A549 (cell line): ENCODE data around the gene CAV2. TPM values are rescaled to one million over a fixed set of nuclear protein-coding genes. Genes with fewer than 3 reads are reported as not detected.
A peak's percentile ranks its signal among the peaks of the same experiment; 100 is the strongest.

ENCODE experiments used
- ATAC-seq, 2 experiments: fragments of 200-7000 bp in 1 of 2; fragments of >200 bp in 1 of 2; cut with Nextera tagmentation in 1 of 2; cut with Tn5 transposase in 1 of 2; 3 replicates each; pipeline versions ENCODE4 v1.8.0 to v1.9.1; 2018 to 2020; ENCODE audit warnings: mild to moderate bottlenecking in 1 of 2, moderate library complexity in 1 of 2
- CTCF ChIA-PET: fragments of 300-600 bp; sonication (Branson Sonifier 250); formaldehyde crosslinking; extraction: SDS; loops from one replicate; lab custom pipeline; 2021; ENCODE audit warnings: antibody characterized with exemption, inconsistent platforms; lab: Yijun Ruan, JAX
- POLR2A ChIA-PET: fragments of 350-600 bp; formaldehyde crosslinking; extraction: SDS; loops from one replicate; lab custom pipeline; 2021; ENCODE audit warnings: antibody characterized with exemption, inconsistent platforms; lab: Yijun Ruan, JAX
- DNase-seq, 2 experiments: peaks; one replicate each; pipeline versions ENCODE4 v3.0.0 to v3.0.0-alpha.2; 2011 to 2016; ENCODE audit warnings: low read depth in 1 of 2, low spot score in 1 of 2
- FAIRE-seq: peaks from 2 replicates; lab custom pipeline; 2011; peaks lifted over from hg19 to GRCh38; lab: Jason Lieb, UNC
- H3K27ac ChIP-seq, 2 experiments: fragments of >200 bp; sonication (Bioruptor Twin); formaldehyde crosslinking; 3 replicates each; pipeline ENCODE4 v1.5.1; 2016 to 2017
- H3K4me1 ChIP-seq: fragments of >200 bp; sonication (Bioruptor Twin); formaldehyde crosslinking; 3 replicates; pipeline ENCODE4 v1.6.1; 2016
- H3K4me2 ChIP-seq: fragments of >200 bp; sonication (Bioruptor Twin); formaldehyde crosslinking; 3 replicates; pipeline ENCODE4 v1.6.1; 2016
- H3K4me3 ChIP-seq: fragments of >200 bp; sonication (Bioruptor Twin); formaldehyde crosslinking; 3 replicates; pipeline ENCODE4 v1.5.1; 2016
- H3K9me3 ChIP-seq: fragments of >200 bp; sonication (Bioruptor Twin); formaldehyde crosslinking; 3 replicates; pipeline ENCODE4 v1.6.1; 2016
- CBX8 ChIP-seq: fragments of 200-600 bp; sonication (generic); IDR thresholded peaks from 2 replicates; pipeline ENCODE4 v1.6.1; 2016
- FOXS1 ChIP-seq: fragments of 250-450 bp; sonication (Bioruptor Pico); IDR thresholded peaks from 2 replicates; pipeline ENCODE4 v1.5.0; 2020; ENCODE audit warnings: mild to moderate bottlenecking, moderate library complexity
- GATA3 ChIP-seq: IDR thresholded peaks from 2 replicates; pipeline ENCODE4 v1.6.1; 2012; ENCODE audit warnings: borderline replicate concordance
- HEYL ChIP-seq: fragments of 250-450 bp; sonication (Bioruptor Pico); IDR thresholded peaks from 2 replicates; pipeline ENCODE4 v1.8.0; 2021; ENCODE audit warnings: mild to moderate bottlenecking, moderate library complexity
- JUN ChIP-seq, 2 experiments: fragments of >200 bp; sonication (Bioruptor Twin); formaldehyde crosslinking; IDR thresholded peaks; 2 replicates in 1 of 2; 3 replicates in 1 of 2; pipeline ENCODE4 v1.6.1; 2016 to 2017
- JUNB ChIP-seq: fragments of >200 bp; sonication (Bioruptor Twin); formaldehyde crosslinking; IDR thresholded peaks from 2 replicates; pipeline ENCODE4 v1.6.1; 2016
- KDM5A ChIP-seq: fragments of 200-600 bp; sonication (generic); IDR thresholded peaks from 2 replicates; pipeline ENCODE4 v1.6.1; 2016; ENCODE audit warnings: antibody characterized with exemption, mild to moderate bottlenecking
- MYC ChIP-seq: IDR thresholded peaks from 2 replicates; pipeline ENCODE4 v1.6.1; 2012; ENCODE audit warnings: mild to moderate bottlenecking, inconsistent platforms, low read length, improper control_type of control experiment, borderline replicate concordance
- NR3C1 ChIP-seq: fragments of >200 bp; sonication (Bioruptor Twin); formaldehyde crosslinking; IDR thresholded peaks from 3 replicates; pipeline ENCODE4 v1.6.1; 2017
- RAD21 ChIP-seq, 2 experiments: fragments of >200 bp in 1 of 2; sonication (Bioruptor Twin) in 1 of 2; formaldehyde crosslinking in 1 of 2; IDR thresholded peaks in 1 of 2; conservative IDR thresholded peaks in 1 of 2; 2 replicates in 1 of 2; 3 replicates in 1 of 2; pipeline ENCODE4 v1.6.1; 2012 to 2018; ENCODE audit warnings: inconsistent platforms in 1 of 2
- RCOR1 ChIP-seq: fragments of 150-350 bp; IDR thresholded peaks from 2 replicates; pipeline ENCODE4 v1.6.1; 2014; ENCODE audit warnings: antibody characterized with exemption, low read length, low read depth
- RFX5 ChIP-seq: fragments of 450-650 bp; IDR thresholded peaks from 2 replicates; pipeline ENCODE4 v1.7.1; 2014; ENCODE audit warnings: antibody characterized with exemption, mild to moderate bottlenecking, moderate library complexity
- SMC3 ChIP-seq: fragments of >200 bp; sonication (Bioruptor Twin); formaldehyde crosslinking; IDR thresholded peaks from 3 replicates; pipeline ENCODE4 v1.6.1; 2018; ENCODE audit warnings: inconsistent platforms
- TFCP2L1 ChIP-seq: fragments of 250-450 bp; sonication (Bioruptor Pico); IDR thresholded peaks from 2 replicates; pipeline ENCODE4 v1.5.0; 2021; ENCODE audit warnings: mild to moderate bottlenecking
- ZNF302 ChIP-seq: fragments of 250-450 bp; sonication (Bioruptor Pico); IDR thresholded peaks from 2 replicates; pipeline ENCODE4 v1.9.0; 2021; ENCODE audit warnings: inconsistent platforms, mild to moderate bottlenecking, moderate library complexity
- ZSCAN20 ChIP-seq: fragments of 250-450 bp; sonication (Bioruptor Pico); IDR thresholded peaks from 2 replicates; pipeline ENCODE4 v1.8.0; 2022; ENCODE audit warnings: mild to moderate bottlenecking, moderate library complexity
- WGBS: methylation state at CpG from one replicate; pipeline ENCODE4 v1.1.6; 2017; ENCODE audit errors: missing lambda C conversion rate; 5-methylcytosine and 5-hydroxymethylcytosine counted together
- polyA plus RNA-seq, 4 experiments: library from polyadenylated mRNA; depleted of rRNA in 3 of 4; stranded (reverse); fragments of >200 nt; fragmentation: RNase III in 1 of 4; extraction: RNeasy Plus Mini Kit Qiagen cat#74134 plus additional on column Dnase treatment in 1 of 4; gene quantifications; 2 replicates in 3 of 4; 3 replicates in 1 of 4; pipeline ENCODE4 v1.2.3, GENCODE V29; 2011 to 2017
- TF ChIP-seq, protein P1 (sequence below): IDR thresholded peaks from 2 replicates; pipeline ENCODE4 v1.6.1; 2012
- TF ChIP-seq, protein P2 (sequence below): fragments of 250-450 bp; sonication (Bioruptor Pico); IDR thresholded peaks from 2 replicates; pipeline ENCODE4 v1.5.0; 2020; ENCODE audit warnings: low read depth, mild to moderate bottlenecking, moderate library complexity
- TF ChIP-seq, protein P3 (sequence below): IDR thresholded peaks from 2 replicates; pipeline ENCODE4 v1.6.1; 2012; ENCODE audit warnings: low read depth, borderline replicate concordance

The CAV2 gene
- polyA plus RNA-seq, 2 of the 4 experiments (the other 2 are of a cell fraction): 156 to 257 TPM

DNA sequence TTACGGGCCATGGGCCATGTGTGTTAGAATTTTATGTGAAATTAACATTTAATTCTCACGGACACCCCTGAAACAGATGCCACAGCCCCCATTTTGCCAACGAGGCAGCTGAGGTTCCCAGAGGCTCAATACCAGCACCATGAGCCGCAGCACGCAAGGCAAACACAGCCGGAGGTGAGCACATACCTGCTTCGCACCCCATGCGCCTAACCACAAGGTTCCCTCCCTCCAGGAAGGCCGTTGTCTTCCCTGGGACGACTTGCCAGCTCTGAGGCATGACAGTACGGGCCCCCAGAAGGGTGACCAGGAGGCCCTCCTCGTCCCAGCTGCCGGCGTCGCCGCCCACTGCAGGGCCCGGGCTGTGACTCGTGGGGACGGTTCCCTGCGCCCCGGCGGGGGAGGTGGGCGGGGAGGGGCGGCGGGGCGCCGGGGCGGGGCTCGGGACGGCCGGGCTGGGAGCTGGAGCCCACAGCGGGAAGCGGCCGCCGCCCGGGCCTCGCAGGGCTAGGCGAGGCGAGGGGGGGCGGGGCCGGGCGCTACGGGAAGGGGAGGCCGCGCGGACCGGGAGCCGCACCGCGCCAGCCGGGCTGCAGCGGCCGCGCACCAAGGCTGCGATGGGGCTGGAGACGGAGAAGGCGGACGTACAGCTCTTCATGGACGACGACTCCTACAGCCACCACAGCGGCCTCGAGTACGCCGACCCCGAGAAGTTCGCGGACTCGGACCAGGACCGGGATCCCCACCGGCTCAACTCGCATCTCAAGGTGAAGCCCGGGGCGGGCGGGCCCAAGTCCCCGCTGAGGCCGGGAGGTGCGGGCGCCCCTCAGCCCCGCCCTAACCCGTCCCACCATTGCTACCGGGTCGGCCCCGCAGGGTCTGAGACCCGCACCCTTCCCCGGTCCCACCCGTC is at the start of gene CAV2 (continued):
- TF ChIP-seq, protein P1, sequence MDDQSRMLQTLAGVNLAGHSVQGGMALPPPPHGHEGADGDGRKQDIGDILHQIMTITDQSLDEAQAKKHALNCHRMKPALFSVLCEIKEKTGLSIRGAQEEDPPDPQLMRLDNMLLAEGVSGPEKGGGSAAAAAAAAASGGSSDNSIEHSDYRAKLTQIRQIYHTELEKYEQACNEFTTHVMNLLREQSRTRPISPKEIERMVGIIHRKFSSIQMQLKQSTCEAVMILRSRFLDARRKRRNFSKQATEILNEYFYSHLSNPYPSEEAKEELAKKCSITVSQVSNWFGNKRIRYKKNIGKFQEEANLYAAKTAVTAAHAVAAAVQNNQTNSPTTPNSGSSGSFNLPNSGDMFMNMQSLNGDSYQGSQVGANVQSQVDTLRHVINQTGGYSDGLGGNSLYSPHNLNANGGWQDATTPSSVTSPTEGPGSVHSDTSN: no peak; the same call in 1 of the 2 replicates
- 0 out of 2 replicates have a peak, but pooled peaks have one; percentile 16 for TF ChIP-seq MYC
- no peak for TF ChIP-seq NR3C1
- TF ChIP-seq GATA3: peak; percentile 15; the same call in 1 of the 2 replicates
- no peak for TF ChIP-seq KDM5A
- TF ChIP-seq JUN (IDR thresholded peaks at IDR 0.05): peak; percentile 38 to 88; a peak in 3 of 5 replicates
- no peak for TF ChIP-seq FOXS1 (CRISPR knock-in tag)
- no peak for TF ChIP-seq RFX5
- no peak for TF ChIP-seq HEYL (CRISPR knock-in tag)
- no peak for TF ChIP-seq RCOR1
- TF ChIP-seq TFCP2L1: no peak
- no peak for TF ChIP-seq ZNF302
- no peak for TF ChIP-seq JUNB
- TF ChIP-seq, protein P2, sequence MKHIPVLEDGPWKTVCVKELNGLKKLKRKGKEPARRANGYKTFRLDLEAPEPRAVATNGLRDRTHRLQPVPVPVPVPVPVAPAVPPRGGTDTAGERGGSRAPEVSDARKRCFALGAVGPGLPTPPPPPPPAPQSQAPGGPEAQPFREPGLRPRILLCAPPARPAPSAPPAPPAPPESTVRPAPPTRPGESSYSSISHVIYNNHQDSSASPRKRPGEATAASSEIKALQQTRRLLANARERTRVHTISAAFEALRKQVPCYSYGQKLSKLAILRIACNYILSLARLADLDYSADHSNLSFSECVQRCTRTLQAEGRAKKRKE: 0 out of 2 replicates have a peak, but pooled peaks have one; percentile 63
- no peak for TF ChIP-seq CBX8

DNA sequence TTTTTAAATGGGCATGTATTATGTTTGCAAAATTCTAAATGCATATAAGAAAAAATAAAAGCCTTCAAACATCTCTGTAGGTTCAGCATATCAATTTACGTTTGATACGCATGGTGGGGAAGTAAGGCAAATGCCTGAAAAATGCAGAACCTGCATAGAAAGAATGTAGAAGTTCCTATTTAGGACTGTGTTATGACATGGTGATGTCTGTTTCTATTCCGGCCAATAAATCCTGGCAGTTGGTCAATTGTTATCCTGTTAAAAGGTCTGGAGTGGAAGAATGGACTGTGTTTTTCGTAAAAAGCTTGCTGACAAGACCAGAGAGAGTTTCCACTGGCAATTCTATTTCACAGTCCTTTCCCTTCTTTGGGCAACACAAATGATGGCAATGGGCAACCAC is 49.6 kb upstream of the CAV2 start:
- Histone ChIP-seq H3K9me3 (no peaks in the 10 kb centered on the region), H3K27ac (peak overlapping the region; percentile 47 to 64; a peak in 4 of 6 replicates), H3K4me3 (no peak overlapping the region), H3K4me1 (peaks cover 55% of the 10 kb centered on the region), H3K4me2 (no peak overlapping the region; the same call in 2 of the 3 replicates)
- FAIRE-seq (no peak), DNase-seq (no peak), ATAC-seq (no peak)
- 80% methylated on average over 4 of the region's 4 CpGs for WGBS
- ChIA-PET CTCF (interaction anchor here (1.3 kb wide), 1 partner anchor 76 kb away, joined by 5 read pairs; no protein-coding TSS in a partner anchor), POLR2A (no interaction called here)
- TF ChIP-seq ZSCAN20 (no peak), SMC3 (no peak)
- TF ChIP-seq, protein P1: no peak

DNA sequence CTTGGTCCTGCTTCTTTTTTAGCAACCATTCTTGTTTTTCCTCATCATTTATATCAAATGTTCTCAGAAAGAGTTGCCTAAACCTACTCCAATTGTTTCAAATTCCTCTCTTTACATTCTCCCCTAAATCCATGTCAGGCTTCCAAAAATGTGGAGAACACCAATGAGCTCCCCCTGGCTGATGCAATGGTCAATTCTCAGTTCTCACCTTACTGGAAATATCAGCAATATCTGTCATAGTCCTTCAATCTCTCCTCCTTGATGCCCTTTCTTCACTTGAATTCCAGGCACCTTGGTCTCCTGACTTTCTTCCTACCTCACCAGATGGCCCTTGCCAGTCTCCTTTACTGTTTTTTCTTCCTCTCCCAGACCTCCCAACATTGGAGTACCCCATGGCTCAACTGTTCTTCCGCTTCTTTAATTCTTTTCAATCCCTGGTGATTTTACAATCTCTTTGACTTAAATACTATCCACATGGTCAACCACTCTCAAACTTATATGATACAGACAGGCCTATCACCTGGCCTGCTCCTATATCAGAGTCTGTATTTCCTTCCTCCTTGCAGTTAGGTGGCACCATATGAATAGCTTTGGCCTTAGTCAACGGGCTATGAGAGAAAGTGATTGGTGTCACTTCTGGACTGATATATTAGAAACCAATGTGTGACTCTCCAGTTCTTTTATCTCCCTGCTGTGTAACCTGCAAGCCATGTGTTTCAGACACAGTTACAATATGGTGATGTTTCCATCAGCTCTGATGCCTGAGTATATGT is 47.4 kb upstream of the CAV2 start:
- DNase-seq (no peak), ATAC-seq (peak in 1 of 2 experiments; percentile 15; a peak in 1 of 6 replicates), FAIRE-seq (peak; percentile 18)
- Histone ChIP-seq H3K4me1 (peaks cover 58% of the 10 kb centered on the region), H3K4me2 (no peak overlapping the region), H3K9me3 (no peaks in the 10 kb centered on the region), H3K4me3 (no peak overlapping the region), H3K27ac (peak overlapping the region; percentile 20 to 70; a peak in 4 of 6 replicates)
- TF ChIP-seq RAD21 (conservative IDR thresholded peaks at IDR 0.05 in 1 of 2, IDR thresholded peaks at IDR 0.05 in 1 of 2): peak in 1 of 2 experiments; percentile 24; a peak in 1 of 5 replicates
- TF ChIP-seq MYC: no peak
- TF ChIP-seq, protein P3, sequence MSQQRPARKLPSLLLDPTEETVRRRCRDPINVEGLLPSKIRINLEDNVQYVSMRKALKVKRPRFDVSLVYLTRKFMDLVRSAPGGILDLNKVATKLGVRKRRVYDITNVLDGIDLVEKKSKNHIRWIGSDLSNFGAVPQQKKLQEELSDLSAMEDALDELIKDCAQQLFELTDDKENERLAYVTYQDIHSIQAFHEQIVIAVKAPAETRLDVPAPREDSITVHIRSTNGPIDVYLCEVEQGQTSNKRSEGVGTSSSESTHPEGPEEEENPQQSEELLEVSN: no peak
- TF ChIP-seq, protein P2: no peak
- no peak for TF ChIP-seq JUNB
- TF ChIP-seq SMC3: no peak
- WGBS: 98% methylated on average over 2 of the region's 2 CpGs
- POLR2A ChIA-PET: no interaction called here
- CTCF ChIA-PET: interaction anchor here (0.6 to 1.0 kb wide), 4 partner anchors 9 to 171 kb away, joined by 3 to 4 read pairs (median 3); no protein-coding TSS in a partner anchor
